NB4 (cell line): Measurements from ENCODE around the gene MRNIP.

Experiments
- DNase-seq: peaks from one replicate; pipeline ENCODE4 v3.0.0; 2010; ENCODE audit warnings: low read depth
- H3K4me3 ChIP-seq: one replicate; pipeline ENCODE4 v1.5.1; 2011; ENCODE audit warnings: mild to moderate bottlenecking, low read depth, low read length, moderate library complexity
- MAX ChIP-seq: IDR thresholded peaks from 2 replicates; pipeline ENCODE4 v1.6.1; 2011; ENCODE audit warnings: low read depth, low read length
- MYC ChIP-seq: IDR thresholded peaks from 2 replicates; pipeline ENCODE4 v1.6.1; 2011; ENCODE audit warnings: low read depth, low read length
- POLR2A ChIP-seq: IDR thresholded peaks from 2 replicates; pipeline ENCODE4 v1.6.1; 2011; ENCODE audit warnings: mild to moderate bottlenecking; ENCODE audit not compliant: insufficient read length; ENCODE audit errors: extremely low read depth
- TF ChIP-seq, protein P1 (sequence below): IDR thresholded peaks from one replicate; pipeline ENCODE4 v1.5.1; 2012; ENCODE audit warnings: low read depth, low read length

Gene MRNIP

DNA sequence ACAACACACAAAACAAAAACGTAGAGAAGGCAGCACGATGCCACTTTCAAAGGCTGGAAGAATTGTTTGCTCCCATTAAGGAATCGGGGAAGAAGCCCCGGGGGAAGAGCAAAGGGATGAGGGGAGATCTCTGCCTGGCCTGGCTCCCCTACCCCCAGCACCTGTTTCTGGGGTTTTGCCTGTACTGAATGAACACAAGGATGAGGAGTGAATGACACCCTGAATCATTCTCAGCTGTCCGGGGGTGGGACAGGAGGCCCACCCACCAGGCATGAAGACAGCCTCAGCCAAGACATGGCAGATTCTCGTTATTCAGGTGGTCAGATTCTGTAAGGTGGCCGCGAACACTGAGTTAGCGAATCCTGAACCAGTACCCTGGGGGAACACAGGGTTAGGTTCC, 41.6 kb upstream of the MRNIP start:
- DNase-seq = no peak
- TF ChIP-seq POLR2A = no peak
- no peak for TF ChIP-seq MYC
- TF ChIP-seq MAX = no peak
- TF ChIP-seq, protein P1, sequence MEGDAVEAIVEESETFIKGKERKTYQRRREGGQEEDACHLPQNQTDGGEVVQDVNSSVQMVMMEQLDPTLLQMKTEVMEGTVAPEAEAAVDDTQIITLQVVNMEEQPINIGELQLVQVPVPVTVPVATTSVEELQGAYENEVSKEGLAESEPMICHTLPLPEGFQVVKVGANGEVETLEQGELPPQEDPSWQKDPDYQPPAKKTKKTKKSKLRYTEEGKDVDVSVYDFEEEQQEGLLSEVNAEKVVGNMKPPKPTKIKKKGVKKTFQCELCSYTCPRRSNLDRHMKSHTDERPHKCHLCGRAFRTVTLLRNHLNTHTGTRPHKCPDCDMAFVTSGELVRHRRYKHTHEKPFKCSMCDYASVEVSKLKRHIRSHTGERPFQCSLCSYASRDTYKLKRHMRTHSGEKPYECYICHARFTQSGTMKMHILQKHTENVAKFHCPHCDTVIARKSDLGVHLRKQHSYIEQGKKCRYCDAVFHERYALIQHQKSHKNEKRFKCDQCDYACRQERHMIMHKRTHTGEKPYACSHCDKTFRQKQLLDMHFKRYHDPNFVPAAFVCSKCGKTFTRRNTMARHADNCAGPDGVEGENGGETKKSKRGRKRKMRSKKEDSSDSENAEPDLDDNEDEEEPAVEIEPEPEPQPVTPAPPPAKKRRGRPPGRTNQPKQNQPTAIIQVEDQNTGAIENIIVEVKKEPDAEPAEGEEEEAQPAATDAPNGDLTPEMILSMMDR = no peak
- no peak overlapping the region for H3K4me3 ChIP-seq

DNA sequence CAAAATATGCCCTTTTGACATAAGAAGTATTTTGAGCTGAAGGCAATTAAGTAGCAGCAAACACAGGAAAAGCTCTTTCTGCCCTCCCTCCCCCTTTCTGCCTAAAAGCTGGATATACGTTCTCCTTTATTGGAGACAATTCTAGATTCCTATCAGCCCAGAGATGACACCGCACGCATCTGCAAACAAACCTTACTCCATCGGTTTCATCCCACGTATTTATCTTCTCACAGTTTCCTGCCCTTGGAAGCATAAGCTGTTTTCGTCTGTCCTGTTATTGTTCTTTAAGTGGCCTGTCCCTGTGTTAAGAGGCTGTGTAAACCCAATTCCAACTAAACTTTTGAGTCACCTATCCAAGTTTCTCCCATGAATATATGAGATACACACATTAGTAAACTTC, 37.2 kb upstream of the MRNIP start:
- DNase-seq = no peak
- TF ChIP-seq POLR2A (no peak), MYC (no peak)
- TF ChIP-seq, protein P1 = no peak
- no peak overlapping the region for H3K4me3 ChIP-seq

GRCh38 chr5:179893958-179894895, 35.6 kb upstream of the MRNIP start:
- TF ChIP-seq POLR2A = no peak
- TF ChIP-seq MAX = no peak
- TF ChIP-seq, protein P1 = no peak
- no peak for TF ChIP-seq MYC
- DNase-seq = no peak
- no peak overlapping the region for H3K4me3 ChIP-seq

DNA sequence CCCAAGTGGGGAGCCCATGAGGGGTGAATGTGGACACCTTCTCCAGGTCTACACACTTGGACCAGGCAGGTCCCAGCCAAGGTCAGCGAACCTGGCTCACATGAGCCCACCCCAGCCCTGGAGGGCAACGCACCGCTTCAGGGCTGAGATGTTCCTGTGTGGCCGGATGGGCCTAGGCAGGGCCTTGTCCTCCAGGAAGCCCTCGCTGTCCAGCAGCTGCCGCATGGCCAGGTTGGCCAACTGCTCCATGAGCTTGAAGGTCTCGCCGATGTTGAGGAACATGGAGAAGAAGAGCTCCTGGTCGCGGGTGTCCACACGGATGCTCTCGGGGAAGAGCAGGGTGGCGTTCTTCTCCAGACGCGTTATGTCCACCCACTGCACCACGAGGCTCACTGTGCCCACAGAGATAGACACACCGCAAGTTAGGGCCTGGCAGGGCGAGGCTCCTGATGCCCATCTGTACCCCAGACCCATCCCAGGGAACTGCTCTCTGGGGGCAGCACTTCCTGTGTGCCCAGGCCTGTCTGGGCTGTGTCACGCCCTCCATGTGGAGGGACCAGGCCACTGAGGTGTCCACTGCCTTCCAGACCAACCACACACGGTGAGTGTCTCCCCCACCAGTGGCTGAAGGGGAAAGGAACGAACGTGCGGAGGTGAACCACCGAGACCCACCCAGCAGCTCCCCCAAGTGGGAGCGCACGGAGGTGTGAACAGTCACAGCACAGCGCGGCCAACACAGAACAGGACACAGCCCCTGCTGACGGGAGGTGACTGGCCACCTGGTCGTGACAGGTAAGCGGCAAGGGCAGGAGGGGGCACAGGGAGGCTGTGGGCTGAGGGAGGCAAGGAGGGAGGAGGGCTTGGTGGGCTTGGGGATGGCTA, 34.7 kb upstream of the MRNIP start:
- no peak overlapping the region for H3K4me3 ChIP-seq
- DNase-seq = no peak
- TF ChIP-seq, protein P1 = no peak
- TF ChIP-seq MAX (no peak), MYC (no peak), POLR2A (no peak)

DNA sequence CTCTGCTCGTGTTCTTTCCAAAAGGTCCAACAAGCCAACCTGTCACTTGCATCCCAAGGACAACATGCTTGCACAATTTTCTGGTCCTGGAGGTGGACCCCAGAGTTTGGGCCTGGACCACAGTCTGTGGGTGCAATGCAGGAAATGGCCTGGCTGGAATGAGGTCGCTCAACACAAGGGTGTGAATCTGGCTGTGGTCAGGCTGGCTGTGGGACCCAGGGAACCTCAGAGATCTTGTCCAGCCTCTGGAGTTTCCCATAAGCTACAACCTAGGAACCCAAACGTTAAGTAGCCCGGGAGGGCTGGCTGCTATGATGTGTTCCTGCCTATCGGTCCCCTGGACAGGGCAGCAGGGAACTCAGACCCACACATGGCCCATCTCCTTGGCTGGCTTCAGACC, 33.6 kb upstream of the MRNIP start:
- no peak for DNase-seq
- H3K4me3 ChIP-seq = no peak overlapping the region
- no peak for TF ChIP-seq MYC
- TF ChIP-seq, protein P1 = no peak
- TF ChIP-seq MAX = no peak
- no peak for TF ChIP-seq POLR2A
